Raji (cell line): ENCODE measurements around the gene RPS17.

Experiments
- POLR2A ChIP-seq: IDR thresholded peaks from 2 replicates; pipeline ENCODE4 v1.6.1; 2011; ENCODE audit warnings: low read depth, low read length, control low read depth; ENCODE audit not compliant: insufficient read depth

The RPS17 gene

DNA sequence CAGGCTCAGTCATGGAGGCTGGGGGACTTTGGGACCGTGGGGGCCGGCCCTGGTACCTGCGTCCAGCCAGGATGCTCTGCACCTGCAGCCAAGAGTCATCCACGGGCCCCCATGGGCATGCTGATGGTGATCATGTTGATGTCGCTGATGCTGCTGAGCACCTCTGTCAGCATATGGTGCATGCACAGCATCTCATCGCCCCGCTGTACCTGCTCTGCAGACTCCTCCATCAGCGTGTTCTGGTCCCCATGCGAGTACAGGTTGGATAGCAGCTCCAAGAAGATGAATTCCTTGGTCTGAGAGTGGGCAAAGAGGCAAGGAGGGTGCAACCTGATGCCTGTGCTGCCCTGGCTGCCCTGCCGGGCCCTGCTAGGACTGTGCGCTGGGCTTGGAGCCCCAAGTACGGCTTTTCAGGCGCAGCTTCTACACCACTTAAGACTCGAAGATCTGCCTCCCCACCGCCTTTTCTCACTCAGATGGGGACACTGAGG lies 7.2 kb downstream of the RPS17 start:
- no peak for TF ChIP-seq POLR2A

DNA sequence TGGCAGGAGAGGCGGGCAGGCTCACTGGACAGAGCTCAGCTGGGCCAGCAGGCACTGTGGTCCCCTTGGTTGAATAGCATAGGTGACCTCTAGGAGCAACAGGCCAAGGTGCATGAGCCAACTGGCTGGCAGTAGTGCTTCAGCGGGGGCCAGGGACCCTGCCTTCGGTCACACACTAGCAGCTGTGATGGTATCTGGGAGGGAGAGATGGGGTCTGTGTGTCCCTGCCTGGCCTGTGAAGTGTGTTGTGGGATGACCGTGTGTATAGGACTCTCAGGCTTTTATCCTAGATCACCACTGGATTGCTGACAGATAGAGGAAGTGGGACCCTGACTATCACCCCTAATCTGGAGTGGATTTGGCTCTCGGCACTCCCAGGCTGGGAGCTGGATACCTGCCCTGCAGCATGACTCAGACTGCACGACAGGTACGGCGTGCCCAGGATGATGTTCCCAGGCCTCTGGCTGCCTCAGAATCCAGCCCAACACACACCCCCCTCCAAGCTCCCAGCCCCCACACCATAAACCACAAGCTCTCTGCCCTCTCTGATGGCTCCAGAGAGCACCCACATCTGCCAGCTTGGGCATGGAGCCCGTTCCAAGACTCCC lies 7.8 kb downstream of the RPS17 start:
- no peak for TF ChIP-seq POLR2A

DNA sequence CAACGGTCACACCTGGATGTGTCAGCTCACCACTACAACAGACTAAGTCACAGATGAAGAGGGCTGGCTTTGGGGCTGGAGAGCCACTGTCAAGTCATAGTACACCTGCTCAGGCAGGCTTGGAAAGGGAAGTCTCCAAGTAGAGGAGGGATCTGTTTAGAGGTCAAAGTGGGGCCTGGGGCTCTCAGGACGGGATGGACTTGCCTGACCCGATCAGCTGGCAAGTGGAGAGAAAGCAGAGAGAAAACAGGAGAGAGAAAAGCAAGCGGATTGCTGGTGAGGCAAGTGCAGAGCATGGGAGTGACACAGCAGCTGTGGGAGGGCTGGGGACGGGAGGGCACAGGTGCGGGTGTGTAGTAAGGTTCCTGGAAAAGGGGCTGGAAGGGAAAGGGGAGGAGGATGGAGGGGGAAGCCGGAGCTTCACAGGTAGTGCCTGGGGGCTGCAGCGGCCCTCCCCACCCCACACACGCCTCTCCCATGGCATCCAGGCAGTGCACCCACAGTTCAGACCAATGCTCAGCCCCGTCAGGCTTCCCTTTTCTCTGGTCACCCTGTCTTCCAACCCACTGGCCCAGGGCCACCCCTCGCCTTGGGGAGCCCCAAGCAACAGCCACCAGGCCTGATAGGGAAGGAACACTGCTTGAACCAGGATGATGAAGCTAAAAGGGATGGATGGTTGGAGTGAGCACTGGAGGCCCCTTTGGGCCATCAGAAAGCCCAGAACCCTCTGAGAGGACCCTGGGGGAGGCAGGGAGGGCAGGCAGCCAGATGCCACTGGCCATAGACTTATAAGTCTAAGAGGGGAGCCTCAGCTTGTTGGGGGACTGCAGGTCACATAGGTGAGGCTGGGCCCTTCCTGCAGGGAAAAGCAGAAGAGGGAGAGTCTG lies 8.5 kb downstream of the RPS17 start:
- no peak for TF ChIP-seq POLR2A

DNA sequence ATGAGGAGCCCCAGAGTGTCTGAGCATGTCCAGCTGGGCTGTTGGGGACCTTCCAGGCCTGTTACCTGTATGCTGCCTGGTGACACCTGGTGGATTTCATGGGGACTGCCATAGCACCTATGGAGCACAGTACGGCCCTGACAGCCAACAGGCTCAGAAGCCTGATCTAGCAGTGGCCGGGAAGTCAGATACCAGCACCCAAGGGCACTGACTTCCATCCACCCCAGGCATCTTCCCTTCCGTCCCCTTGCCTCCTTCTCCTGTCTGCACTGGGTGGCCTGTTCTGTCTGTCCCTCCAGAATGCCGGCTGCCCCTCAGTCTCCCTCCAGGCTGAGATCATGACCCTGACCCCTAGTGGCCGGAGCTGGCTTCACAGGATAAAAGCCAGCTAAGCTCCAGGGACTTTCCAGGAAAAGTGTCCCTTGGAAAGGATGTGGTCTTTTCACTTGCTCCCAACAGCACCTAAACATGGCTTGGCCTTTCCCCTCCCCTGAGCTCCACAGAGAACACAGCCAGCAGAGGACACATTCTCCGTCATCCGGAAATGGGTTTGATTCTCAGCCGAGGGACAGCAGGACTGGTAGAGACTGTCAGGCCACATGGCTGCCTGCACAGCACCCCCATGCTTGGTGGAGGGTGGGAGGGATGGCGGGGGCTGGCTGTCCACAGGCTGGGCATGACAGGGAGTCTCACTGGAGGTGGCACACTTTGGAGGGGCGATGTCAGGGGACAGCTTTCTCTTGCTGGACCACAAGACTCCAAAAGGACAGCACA lies 9.5 kb downstream of the RPS17 start:
- TF ChIP-seq POLR2A = no peak

DNA sequence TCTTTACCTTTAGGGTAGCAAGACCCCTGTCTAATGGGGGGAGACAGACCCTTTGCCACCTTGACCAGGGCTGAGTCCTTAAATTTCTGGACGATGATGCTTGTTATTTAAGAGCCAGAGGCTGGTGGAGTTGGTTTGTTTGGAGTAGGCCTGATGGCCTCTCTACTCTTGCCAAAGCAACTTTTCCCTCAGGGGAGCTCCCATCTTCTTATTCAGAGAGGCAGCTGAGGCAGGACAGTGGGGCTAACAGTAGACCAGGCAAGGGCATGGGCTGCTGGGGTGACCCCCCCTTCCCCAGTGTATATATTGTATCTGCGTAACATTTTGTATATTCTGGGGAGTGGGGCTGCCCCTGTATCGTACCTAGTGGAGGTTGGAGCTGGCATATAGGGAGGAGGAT lies 10.3 kb downstream of the RPS17 start:
- TF ChIP-seq POLR2A = no peak
